ENCODE results near the gene NUMA1.

- peak; percentile 62 for TF ChIP-seq CTCF (IDR thresholded peaks at IDR 0.05; ENCODE audit: insufficient read depth, low read length)
- no peak for TF ChIP-seq POLR2AphosphoS5 (IDR thresholded peaks at IDR 0.05; ENCODE audit: low read depth)
Observed at GRCh38 chr11:71977743-71978418, 102.5 kb downstream of the NUMA1 start.

All from HL-60 (cell line).